Heart right ventricle (tissue), 16 donors: ENCODE measurements around the gene APOO. TPM values are rescaled to one million over a fixed set of nuclear protein-coding genes. Genes with fewer than 3 reads are reported as not detected.
A peak's percentile ranks its signal among the peaks of the same experiment; 100 is the strongest.

Source experiments
- ATAC-seq, 8 donors: fragments of 200-7000 bp; cut with Tn5 transposase; one replicate each; pipeline ENCODE4 v1.9.1; 2020; ENCODE audit warnings: mild to moderate bottlenecking in 8 of 8, moderate library complexity in 8 of 8, moderate number of reproducible peaks in 1 of 8
- DNase-seq, 2 donors: peaks; one replicate each; pipeline ENCODE4 v3.0.0-alpha.2; 2020
- H3K27ac ChIP-seq, 10 donors: fragments of 200-600 bp; sonication (generic) in 2 of 10; one replicate each; pipeline versions ENCODE4 v1.5.0 to v1.8.0; 2020 to 2022; ENCODE audit warnings: mild to moderate bottlenecking in 3 of 10
- H3K27me3 ChIP-seq, 7 donors: fragments of 200-600 bp; one replicate each; pipeline ENCODE4 v1.8.0; 2021 to 2022; ENCODE audit warnings: mild to moderate bottlenecking in 2 of 7
- H3K36me3 ChIP-seq, 9 donors: fragments of 200-600 bp; sonication (generic) in 1 of 9; one replicate each; pipeline versions ENCODE4 v1.5.0 to v1.8.0; 2020 to 2022; ENCODE audit warnings: mild to moderate bottlenecking in 2 of 9
- H3K4me1 ChIP-seq, 9 donors: fragments of 200-600 bp; sonication (generic) in 1 of 9; one replicate each; pipeline versions ENCODE4 v1.5.0 to v1.8.0; 2020 to 2022; ENCODE audit warnings: mild to moderate bottlenecking in 4 of 9
- H3K4me3 ChIP-seq, 10 donors: fragments of 200-600 bp; sonication (generic) in 2 of 10; one replicate each; pipeline versions ENCODE4 v1.5.0 to v1.8.0; 2020 to 2022; ENCODE audit warnings: mild to moderate bottlenecking in 7 of 10, moderate library complexity in 2 of 10
- H3K9me3 ChIP-seq, 11 donors: fragments of 200-600 bp in 10 of 11; sonication (generic) in 2 of 11; one replicate each; pipeline versions ENCODE4 v1.5.0 to v1.8.0; 2013 to 2022; ENCODE audit warnings: mild to moderate bottlenecking in 2 of 11, control low read depth in 1 of 11, moderate library complexity in 1 of 11
- WGBS, 2 donors: extraction: QIAGEN DNeasy Blood & Tissue Kit; methylation state at CpG; one replicate each; pipeline ENCODE4 v1.1.7; 2013; ENCODE audit warnings: inconsistent platforms in 1 of 2; 5-methylcytosine and 5-hydroxymethylcytosine counted together
- intact Hi-C, 10 donors: fragments of 100-400 bp; cut with DNase I; formaldehyde crosslinking; loops; one replicate each; pipeline versions ENCODE4 v1.11.1 to v1.14.2; 2022
- polyA plus RNA-seq, 2 donors: library from polyadenylated mRNA; stranded (reverse); fragments of 200-250 nt; gene quantifications; one replicate each; pipeline ENCODE4 v1.2.3, GENCODE V29; 2013
- total RNA-seq, 10 donors: library from RNA; stranded (reverse); fragmentation: NEBNext Ultra II Directional in 3 of 10; extraction: Animal tissue kit (Norgen Biotek cat#: 25700) in 3 of 10; gene quantifications; one replicate each; pipeline versions ENCODE4 v1.2.1 to v1.2.4, GENCODE V29; 2021 to 2023
- TF ChIP-seq, protein P1 (sequence below), 9 donors: fragments of 200-600 bp; sonication (generic) in 2 of 9; IDR thresholded peaks; one replicate each; pipeline versions ENCODE4 v1.5.0 to v1.8.0; 2021 to 2022; ENCODE audit warnings: antibody characterized with exemption in 9 of 9, mild to moderate bottlenecking in 5 of 9, moderate library complexity in 1 of 9
- donor health status: Arrhythmogenic right ventricular cardiomyopathy.
- donor health status: ischemic (EF 13 %, LVEDD 7.1; RV severe dilation, severe dysfunction).
- donor health status: healthy with polysubstance abuse.
- donor health status: DM: no; HTN: yes; CAD: no.
- donor health status: DM: no; HTN: no; CAD: no.
- donor health status: ischemic (EF 25% LVEDD 6.9; RV normal size, moderate dysfunction).
- donor health status: ischemic (EF 25% LVEDD 5.7; RV mildly dilated, moderate dysfunction).
- donor health status: healthy.
- donor health status: DM: yes; HTN: yes; CAD: no.
- donor health status: Ischemic cardiomyopathy.
- donor health status: ischemic (EF 35%, LVEDD 5.7; RV mildly dilated, moderate dysfunction).
- donor health status: nonischemic (EF 11% LVEDD 7.7; RV severe dilation, severe dysfunction).
- donor health status: DM: yes; HTN: yes; CAD: no.
- donor health status: PGD.
- donor health status: ischemic (EF 29% LVEDD 5.4; RV normal size, mild dysfunction).
- donor health status: nonischemic (EF 23%, LVEDD 6.1; RV moderate dilation, normal function).

APOO gene
- total and polyA plus RNA-seq, 12 donors, result 60.9 to 132 (median 102) TPM

DNA sequence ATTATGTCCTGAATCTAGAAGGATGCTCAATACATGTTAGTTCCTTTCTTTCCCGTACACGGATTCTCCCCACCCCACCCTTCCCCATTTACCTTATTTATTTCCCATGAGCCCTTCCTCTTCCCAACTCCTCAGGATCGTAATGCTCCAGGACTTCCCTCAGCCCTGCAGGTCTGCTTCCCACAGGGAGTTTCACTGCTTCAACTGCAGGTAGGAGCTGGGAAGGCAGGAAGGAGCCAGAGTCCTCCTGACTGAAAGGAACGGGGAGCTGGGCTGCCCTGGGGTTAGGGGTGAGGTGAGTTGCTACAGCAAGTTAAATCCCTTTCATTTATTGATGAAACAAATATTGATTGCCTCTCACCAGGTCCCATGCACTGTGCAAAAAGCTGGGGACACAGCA lies 91.6 kb downstream of the APOO start:
- Histone ChIP-seq H3K36me3 (no peaks in the 10 kb centered on the region), H3K9me3 (peaks cover 0 to 12% (median 0%) of the 10 kb centered on the region in 11 donors), H3K4me3 (no peak overlapping the region), H3K27ac (no peak overlapping the region), H3K4me1 (peaks cover 0 to 6% (median 0%) of the 10 kb centered on the region in 9 donors), H3K27me3 (peaks cover 0 to 5% (median 0%) of the 10 kb centered on the region in 7 donors)
- intact Hi-C loops, result loop anchor here in 1 of 10 donors (10.0 kb wide), 1 partner anchor 59 kb away; no protein-coding TSS in a partner anchor
- DNase-seq (no peak), ATAC-seq (no peak)
- 79 to 80% methylated on average over 4 of the region's 4 CpGs for WGBS, 2 donors
- TF ChIP-seq, protein P1, sequence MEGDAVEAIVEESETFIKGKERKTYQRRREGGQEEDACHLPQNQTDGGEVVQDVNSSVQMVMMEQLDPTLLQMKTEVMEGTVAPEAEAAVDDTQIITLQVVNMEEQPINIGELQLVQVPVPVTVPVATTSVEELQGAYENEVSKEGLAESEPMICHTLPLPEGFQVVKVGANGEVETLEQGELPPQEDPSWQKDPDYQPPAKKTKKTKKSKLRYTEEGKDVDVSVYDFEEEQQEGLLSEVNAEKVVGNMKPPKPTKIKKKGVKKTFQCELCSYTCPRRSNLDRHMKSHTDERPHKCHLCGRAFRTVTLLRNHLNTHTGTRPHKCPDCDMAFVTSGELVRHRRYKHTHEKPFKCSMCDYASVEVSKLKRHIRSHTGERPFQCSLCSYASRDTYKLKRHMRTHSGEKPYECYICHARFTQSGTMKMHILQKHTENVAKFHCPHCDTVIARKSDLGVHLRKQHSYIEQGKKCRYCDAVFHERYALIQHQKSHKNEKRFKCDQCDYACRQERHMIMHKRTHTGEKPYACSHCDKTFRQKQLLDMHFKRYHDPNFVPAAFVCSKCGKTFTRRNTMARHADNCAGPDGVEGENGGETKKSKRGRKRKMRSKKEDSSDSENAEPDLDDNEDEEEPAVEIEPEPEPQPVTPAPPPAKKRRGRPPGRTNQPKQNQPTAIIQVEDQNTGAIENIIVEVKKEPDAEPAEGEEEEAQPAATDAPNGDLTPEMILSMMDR (IDR thresholded peaks at IDR 0.05), result no peak

DNA sequence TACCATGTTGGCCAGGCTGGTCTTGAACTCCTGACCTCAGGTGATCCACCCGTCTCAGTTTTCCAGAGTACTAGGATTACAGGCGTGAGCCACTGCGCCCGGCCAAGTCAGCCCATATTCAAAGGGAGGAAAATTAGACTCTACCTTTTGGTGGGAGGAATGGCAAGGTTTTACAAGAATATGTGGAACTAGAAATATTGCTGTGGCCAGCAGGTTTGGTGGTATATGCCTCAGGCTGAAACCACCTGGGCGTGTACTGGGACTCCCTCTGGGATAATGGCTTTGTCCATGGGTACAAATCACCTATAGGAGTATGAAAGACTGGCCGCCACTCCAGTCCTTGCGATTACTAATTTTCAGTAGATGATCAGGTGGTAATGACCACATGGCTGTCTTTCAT lies 92.4 kb downstream of the APOO start:
- intact Hi-C loops, result loop anchor here in 1 of 10 donors (10.0 kb wide), 1 partner anchor 59 kb away; no protein-coding TSS in a partner anchor
- Histone ChIP-seq H3K27me3 (peaks cover 0 to 5% (median 0%) of the 10 kb centered on the region in 7 donors), H3K36me3 (no peaks in the 10 kb centered on the region), H3K4me1 (peaks cover 0 to 6% (median 0%) of the 10 kb centered on the region in 9 donors), H3K4me3 (no peak overlapping the region), H3K9me3 (peaks cover 0 to 12% (median 0%) of the 10 kb centered on the region in 11 donors), H3K27ac (no peak overlapping the region)
- DNase-seq (no peak), ATAC-seq (no peak)
- TF ChIP-seq, protein P1 (IDR thresholded peaks at IDR 0.05), result no peak
- 94 to 96% methylated on average over 7 of the region's 7 CpGs for WGBS, 2 donors

DNA sequence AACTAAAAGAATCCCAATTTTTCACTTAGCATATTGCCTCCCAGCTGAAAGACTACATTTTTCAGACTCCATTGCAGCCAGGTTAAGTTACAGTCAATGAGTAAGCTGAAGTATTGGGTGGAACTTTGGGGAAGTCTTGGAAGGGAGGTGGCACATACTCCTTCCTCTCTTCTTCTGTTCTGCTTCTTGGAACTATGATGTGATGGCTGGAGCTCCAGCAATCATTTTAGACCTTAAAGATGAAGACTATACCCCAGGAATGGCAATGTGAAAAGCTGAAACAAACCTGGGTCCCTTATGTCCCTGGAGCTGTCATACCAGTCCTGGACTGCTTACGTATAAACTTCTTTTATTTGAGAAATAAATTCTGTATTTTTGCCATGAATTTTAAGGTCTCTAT lies 93.9 kb downstream of the APOO start:
- TF ChIP-seq, protein P1 (IDR thresholded peaks at IDR 0.05), result no peak
- no peak overlapping the region for H3K27ac ChIP-seq
- 100% methylated on average over 1 of the region's 1 CpG for WGBS, 2 donors
- H3K9me3 ChIP-seq, result peaks cover 0 to 12% (median 0%) of the 10 kb centered on the region in 11 donors
- no peak for ATAC-seq
- no peak for DNase-seq
- H3K36me3 ChIP-seq, result no peaks in the 10 kb centered on the region
- H3K4me1 ChIP-seq, result peaks cover 0 to 6% (median 0%) of the 10 kb centered on the region in 9 donors
- intact Hi-C loops, result loop anchor here in 2 of 10 donors (2.0 to 10.0 kb wide), 2 partner anchors 61 to 65 kb away; no protein-coding TSS in a partner anchor
- no peaks in the 10 kb centered on the region for H3K27me3 ChIP-seq
- H3K4me3 ChIP-seq, result no peak overlapping the region

DNA sequence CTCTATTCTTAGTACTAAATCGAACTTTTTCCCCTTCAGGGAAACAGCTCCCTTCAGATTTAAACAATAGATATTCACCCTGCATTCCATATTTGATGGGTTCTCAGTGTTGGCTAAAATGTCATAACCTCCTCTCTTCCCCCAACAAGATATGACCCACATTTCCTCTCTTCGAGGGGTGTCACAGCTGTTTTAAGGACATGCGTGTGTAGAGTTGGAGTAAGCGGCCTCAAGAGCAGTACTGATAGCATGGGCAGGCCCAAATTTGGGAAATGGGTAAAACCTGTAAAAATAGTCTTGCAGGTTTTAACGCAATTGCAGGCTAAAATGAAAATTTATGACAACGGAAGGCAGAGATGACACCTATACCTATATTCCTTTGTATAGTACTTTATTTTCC lies 96.1 kb downstream of the APOO start:
- intact Hi-C loops, result loop anchor here in 2 of 10 donors (2.0 to 10.0 kb wide), 2 partner anchors 63 kb away; no protein-coding TSS in a partner anchor
- peak overlapping the region in 4 of 10 donors; percentile 25 to 59 (median 34) for H3K27ac ChIP-seq
- H3K27me3 ChIP-seq, result no peaks in the 10 kb centered on the region
- H3K4me1 ChIP-seq, result peaks cover 0 to 8% (median 0%) of the 10 kb centered on the region in 9 donors
- peak in 1 of 8 donors; percentile 14 for ATAC-seq
- H3K9me3 ChIP-seq, result peaks cover 0 to 12% (median 0%) of the 10 kb centered on the region in 11 donors
- peak overlapping the region in 1 of 10 donors; percentile 22 for H3K4me3 ChIP-seq
- no peaks in the 10 kb centered on the region for H3K36me3 ChIP-seq
- WGBS, 2 donors, result 58 to 64% methylated on average over 6 of the region's 6 CpGs
- TF ChIP-seq, protein P1 (IDR thresholded peaks at IDR 0.05), result no peak
- no peak for DNase-seq
